HG03442 (cell line): ENCODE measurements around the gene USP12.
"Not testable (repeated sequence)": the region's sequence is repeated elsewhere in the genome, so short reads cannot be mapped to it uniquely, and the experiment has no call there.

Experiments
- ATAC-seq: cut with Tn5 transposase; IDR thresholded peaks from one replicate; pipeline ENCODE4 v1.9.1; 2021; ENCODE audit warnings: mild to moderate bottlenecking, moderate library complexity; ENCODE audit not compliant: unreplicated experiment

The USP12 gene

GRCh38 chr13:27125357-27126282, 46.0 kb downstream of the USP12 start:
- no peak for ATAC-seq

GRCh38 chr13:27124571-27124970, 47.0 kb downstream of the USP12 start:
- no peak for ATAC-seq

- ATAC-seq, result not testable (repeated sequence)
Measured at GRCh38 chr13:27123445-27123844, 48.2 kb downstream of the USP12 start.

GRCh38 chr13:27122036-27122435, 49.6 kb downstream of the USP12 start:
- ATAC-seq, result no peak

GRCh38 chr13:27120811-27121210, 50.8 kb downstream of the USP12 start:
- ATAC-seq, result no peak

- no peak for ATAC-seq
Measured at GRCh38 chr13:27120011-27120410, 51.6 kb downstream of the USP12 start.

- no peak for ATAC-seq
Measured at GRCh38 chr13:27118428-27119054, 53.1 kb downstream of the USP12 start.

- ATAC-seq, result no peak
Measured at GRCh38 chr13:27117952-27118351, 53.7 kb downstream of the USP12 start.

- no peak for ATAC-seq
Measured at GRCh38 chr13:27117158-27117557, 54.5 kb downstream of the USP12 start.

- ATAC-seq, result no peak
Measured at GRCh38 chr13:27113436-27113835, 58.2 kb downstream of the USP12 start.

GRCh38 chr13:27112006-27112405, 59.6 kb downstream of the USP12 start:
- no peak for ATAC-seq

GRCh38 chr13:27110056-27110746, 61.4 kb downstream of the USP12 start:
- no peak for ATAC-seq

GRCh38 chr13:27106144-27106543, 65.5 kb downstream of the USP12 start:
- no peak for ATAC-seq

- no peak for ATAC-seq
Measured at GRCh38 chr13:27104606-27105005, 67.0 kb downstream of the USP12 start.

GRCh38 chr13:27101847-27102246, 69.8 kb downstream of the USP12 start:
- ATAC-seq, result no peak

- no peak for ATAC-seq
Measured at GRCh38 chr13:27101289-27101688, 70.3 kb downstream of the USP12 start.

- ATAC-seq, result no peak
Measured at GRCh38 chr13:27097691-27098090, 73.9 kb downstream of the USP12 start.

GRCh38 chr13:27091451-27091850, 80.2 kb downstream of the USP12 start:
- no peak for ATAC-seq

GRCh38 chr13:27088619-27089018, 83.0 kb downstream of the USP12 start:
- no peak for ATAC-seq

GRCh38 chr13:27086599-27087265, 84.9 kb downstream of the USP12 start:
- no peak for ATAC-seq

- ATAC-seq, result no peak
Measured at GRCh38 chr13:27083183-27083582, 88.4 kb downstream of the USP12 start.
